Calu3 (cell line): ENCODE results near the gene OR8B2. TPM values are rescaled to one million over a fixed set of nuclear protein-coding genes. Genes with fewer than 3 reads are reported as not detected.
"Not testable (repeated sequence)": the region's sequence is repeated elsewhere in the genome, so short reads cannot be mapped to it uniquely, and the experiment has no call there.

ENCODE experiments used
- BruUV-seq: library from RNA; stranded (reverse); fragments of 400-500 nt; replicated peaks from 2 replicates; lab custom pipeline; 2021; lab: Mats Ljungman, UMichigan
- CTCF ChIA-PET: fragments of 300-600 bp; sonication (Branson Sonifier 250); formaldehyde crosslinking; loops from one replicate; lab custom pipeline; 2022; ENCODE audit warnings: antibody characterized with exemption; lab: Charles Lee
- DNase-seq: peaks from one replicate; pipeline ENCODE4 v3.0.0; 2022
- H3K27ac Mint-ChIP-seq: one replicate; pipeline ENCODE4 v1.8.0; 2022; ENCODE audit warnings: mixed read lengths; ENCODE audit not compliant: unreplicated experiment
- H3K27me3 Mint-ChIP-seq: one replicate; pipeline ENCODE4 v1.8.0; 2022; ENCODE audit warnings: mixed read lengths; ENCODE audit not compliant: unreplicated experiment
- H3K36me3 Mint-ChIP-seq: one replicate; pipeline ENCODE4 v1.8.0; 2022; ENCODE audit warnings: mild to moderate bottlenecking, moderate library complexity, mixed read lengths; ENCODE audit not compliant: insufficient read depth, unreplicated experiment
- H3K4me1 Mint-ChIP-seq: one replicate; pipeline ENCODE4 v1.8.0; 2022; ENCODE audit warnings: mild to moderate bottlenecking, low read depth, mixed read lengths; ENCODE audit not compliant: unreplicated experiment
- H3K4me3 Mint-ChIP-seq: one replicate; pipeline ENCODE4 v1.8.0; 2022; ENCODE audit warnings: mild to moderate bottlenecking, low read depth, moderate library complexity, mixed read lengths; ENCODE audit not compliant: unreplicated experiment
- H3K9me3 Mint-ChIP-seq: one replicate; pipeline ENCODE4 v1.8.0; 2022; ENCODE audit warnings: low read depth, mixed read lengths; ENCODE audit not compliant: unreplicated experiment
- intact Hi-C: fragments of 100-400 bp; cut with micrococcal nuclease; formaldehyde crosslinking; loops from one replicate; pipeline ENCODE4 v1.10.0; 2022; ENCODE audit not compliant: unreplicated experiment
- total RNA-seq: library from RNA; stranded (reverse); gene quantifications from 2 replicates; pipeline ENCODE4 v1.2.3, GENCODE V29; 2022
- TF ChIP-seq, protein P1 (sequence below): fragments of 200-600 bp; IDR thresholded peaks from one replicate; pipeline ENCODE4 v1.8.0; 2022; ENCODE audit warnings: antibody characterized with exemption; ENCODE audit not compliant: unreplicated experiment

Gene OR8B2
- total RNA-seq, 1 experiment from 2014 or later = not detected

DNA sequence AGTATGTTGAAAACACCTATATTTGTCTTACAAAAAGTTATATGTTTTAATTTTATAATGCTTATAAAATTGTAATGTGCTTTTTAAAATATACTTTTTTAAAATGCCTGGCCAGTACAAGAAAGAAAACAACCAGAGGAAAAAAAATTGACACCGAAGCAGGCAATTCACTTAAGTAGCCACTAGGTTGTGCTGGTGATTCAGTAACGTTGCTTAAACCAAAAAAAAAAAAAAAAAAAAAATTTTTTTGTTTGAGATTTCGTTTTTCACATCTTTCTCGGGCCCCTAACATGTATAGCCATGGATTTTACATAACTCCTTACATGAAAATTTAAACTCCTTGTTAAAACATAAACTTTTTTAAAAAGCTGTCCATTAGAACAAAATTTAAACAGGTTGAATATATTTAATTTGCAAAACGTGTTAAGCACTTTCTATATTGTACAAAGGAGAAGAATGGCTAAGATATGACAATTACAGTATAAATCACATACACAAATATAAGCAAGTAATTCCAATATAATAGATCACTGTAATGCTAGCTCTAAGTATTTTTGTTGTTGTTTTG, 31.1 kb upstream of the OR8B2 start:
- Mint-ChIP-seq H3K4me1 (no peaks in the 10 kb centered on the region), H3K27me3 (peaks cover 14% of the 10 kb centered on the region), H3K36me3 (no peaks in the 10 kb centered on the region), H3K27ac (no peak overlapping the region), H3K4me3 (no peak overlapping the region), H3K9me3 (no peaks in the 10 kb centered on the region)
- DNase-seq = no peak
- CTCF ChIA-PET = interaction anchor here (0.7 kb wide), 1 partner anchor 373 kb away, joined by 3 read pairs; no protein-coding TSS in a partner anchor
- no TSS peak for BruUV-seq
- TF ChIP-seq, protein P1, sequence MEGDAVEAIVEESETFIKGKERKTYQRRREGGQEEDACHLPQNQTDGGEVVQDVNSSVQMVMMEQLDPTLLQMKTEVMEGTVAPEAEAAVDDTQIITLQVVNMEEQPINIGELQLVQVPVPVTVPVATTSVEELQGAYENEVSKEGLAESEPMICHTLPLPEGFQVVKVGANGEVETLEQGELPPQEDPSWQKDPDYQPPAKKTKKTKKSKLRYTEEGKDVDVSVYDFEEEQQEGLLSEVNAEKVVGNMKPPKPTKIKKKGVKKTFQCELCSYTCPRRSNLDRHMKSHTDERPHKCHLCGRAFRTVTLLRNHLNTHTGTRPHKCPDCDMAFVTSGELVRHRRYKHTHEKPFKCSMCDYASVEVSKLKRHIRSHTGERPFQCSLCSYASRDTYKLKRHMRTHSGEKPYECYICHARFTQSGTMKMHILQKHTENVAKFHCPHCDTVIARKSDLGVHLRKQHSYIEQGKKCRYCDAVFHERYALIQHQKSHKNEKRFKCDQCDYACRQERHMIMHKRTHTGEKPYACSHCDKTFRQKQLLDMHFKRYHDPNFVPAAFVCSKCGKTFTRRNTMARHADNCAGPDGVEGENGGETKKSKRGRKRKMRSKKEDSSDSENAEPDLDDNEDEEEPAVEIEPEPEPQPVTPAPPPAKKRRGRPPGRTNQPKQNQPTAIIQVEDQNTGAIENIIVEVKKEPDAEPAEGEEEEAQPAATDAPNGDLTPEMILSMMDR = no peak
- intact Hi-C loops = loop anchor here (5.0 kb wide), 1 partner anchor 172 kb away; no protein-coding TSS in a partner anchor

DNA sequence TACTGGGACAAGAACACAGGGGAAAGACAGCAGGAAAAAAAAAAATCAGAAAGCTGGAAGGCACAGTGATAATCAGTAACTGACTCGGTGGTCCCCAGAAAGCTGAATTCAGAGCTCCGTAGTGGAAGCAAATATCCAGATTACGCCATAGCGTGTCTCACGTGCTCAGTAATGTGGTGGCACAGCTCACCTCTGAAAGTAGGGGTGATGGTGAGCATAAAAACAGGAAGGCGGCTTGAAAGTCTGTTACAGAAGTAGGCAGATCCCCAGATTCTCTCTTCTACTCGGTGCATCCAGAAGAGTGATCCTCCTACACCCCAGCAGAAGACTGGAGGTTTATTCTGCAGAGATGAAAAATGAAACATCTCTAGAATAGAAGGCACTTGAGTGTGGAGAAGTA, 25.6 kb upstream of the OR8B2 start:
- intact Hi-C loops = no loop called here
- CTCF ChIA-PET = no interaction called here

DNA sequence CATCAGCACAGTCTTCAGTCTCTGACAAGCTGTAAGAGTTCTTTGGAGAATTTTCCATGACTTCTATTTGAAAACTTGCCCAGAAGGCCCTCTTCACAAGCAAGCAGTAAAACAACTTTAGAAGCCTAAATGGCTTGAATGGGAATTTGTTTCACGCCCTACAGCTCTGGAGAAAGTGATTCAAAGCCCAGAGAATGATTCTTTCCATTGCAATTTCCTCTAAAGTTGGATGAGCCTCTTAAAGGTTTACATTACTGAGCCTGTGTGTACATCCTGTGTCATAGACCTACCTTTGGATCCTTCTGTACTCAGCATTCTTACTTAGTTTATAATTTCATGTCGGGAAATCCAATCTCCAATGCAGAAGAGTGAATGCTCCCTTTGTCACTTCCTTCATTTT, 21.3 kb upstream of the OR8B2 start:
- intact Hi-C loops = no loop called here
- H3K4me3 Mint-ChIP-seq = no peak overlapping the region
- no peaks in the 10 kb centered on the region for H3K36me3 Mint-ChIP-seq
- no peaks in the 10 kb centered on the region for H3K27me3 Mint-ChIP-seq
- DNase-seq = no peak
- CTCF ChIA-PET = no interaction called here
- no TSS peak for BruUV-seq
- no peaks in the 10 kb centered on the region for H3K4me1 Mint-ChIP-seq
- H3K27ac Mint-ChIP-seq = no peak overlapping the region
- no peaks in the 10 kb centered on the region for H3K9me3 Mint-ChIP-seq
- TF ChIP-seq, protein P1 = no peak

More for the DNA sequence above, 25.6 kb upstream of the OR8B2 start:
- Mint-ChIP-seq H3K4me1 (no peaks in the 10 kb centered on the region), H3K4me3 (no peak overlapping the region), H3K9me3 (no peaks in the 10 kb centered on the region), H3K36me3 (no peaks in the 10 kb centered on the region), H3K27ac (no peak overlapping the region), H3K27me3 (peaks cover 13% of the 10 kb centered on the region)
- no TSS peak for BruUV-seq
- TF ChIP-seq, protein P1 = no peak
- DNase-seq = no peak

DNA sequence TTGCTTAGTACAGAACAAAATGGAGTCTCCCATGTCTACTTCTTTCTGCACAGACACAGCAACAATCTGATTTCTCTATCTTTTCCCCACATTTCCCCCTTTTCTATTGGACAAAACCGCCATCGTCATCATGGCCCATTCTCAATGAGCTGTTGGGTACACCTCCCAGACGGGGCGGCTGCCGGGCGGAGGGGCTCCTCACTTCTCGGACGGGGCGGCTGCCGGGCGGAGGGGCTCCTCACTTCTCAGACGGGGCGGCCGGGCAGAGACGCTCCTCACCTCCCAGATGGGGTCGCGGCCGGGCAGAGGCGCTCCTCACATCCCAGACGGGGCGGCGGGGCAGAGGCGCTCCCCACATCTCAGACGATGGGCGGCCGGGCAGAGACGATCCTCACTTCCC, 18.9 kb upstream of the OR8B2 start:
- BruUV-seq, H3K27me3 Mint-ChIP-seq, intact Hi-C loops, H3K27ac Mint-ChIP-seq, H3K4me3 Mint-ChIP-seq, DNase-seq, H3K36me3 Mint-ChIP-seq, H3K9me3 Mint-ChIP-seq, H3K4me1 Mint-ChIP-seq: not testable (repeated sequence)
- CTCF ChIA-PET = interaction anchor here (0.6 kb wide), 1 partner anchor 367 kb away, joined by 3 read pairs; no protein-coding TSS in a partner anchor

DNA sequence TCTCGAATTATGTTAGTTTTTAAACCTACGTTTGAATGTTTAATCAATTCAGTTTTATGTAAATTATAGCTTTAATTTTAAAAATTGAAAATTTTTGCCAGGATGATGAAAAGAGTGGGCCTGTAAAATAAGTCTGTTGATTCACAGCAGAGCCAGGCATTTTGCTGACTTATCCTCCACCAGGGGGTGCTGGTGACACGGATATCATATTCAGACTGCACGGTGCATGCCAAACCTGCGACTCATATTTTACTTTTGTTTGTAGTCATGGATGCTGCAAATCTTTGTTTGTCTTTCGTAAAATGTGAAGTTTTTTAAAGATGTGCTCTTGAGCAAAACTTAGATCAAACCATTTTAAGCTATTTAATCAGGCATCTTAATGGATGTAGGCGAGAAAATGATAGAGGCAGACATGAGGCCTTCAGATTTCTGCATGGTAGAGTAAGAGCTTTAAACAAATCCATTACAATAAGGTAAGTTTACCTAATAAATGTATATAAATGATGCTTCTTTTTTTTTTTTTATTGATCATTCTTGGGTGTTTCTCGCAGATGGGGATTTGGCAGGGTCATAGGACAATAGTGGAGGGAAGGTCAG, 18.1 kb upstream of the OR8B2 start:
- Mint-ChIP-seq H3K4me3 (no peak overlapping the region), H3K36me3 (no peaks in the 10 kb centered on the region), H3K4me1 (no peaks in the 10 kb centered on the region), H3K9me3 (no peaks in the 10 kb centered on the region), H3K27me3 (no peaks in the 10 kb centered on the region), H3K27ac (no peak overlapping the region)
- DNase-seq = peak; percentile 68
- BruUV-seq = no TSS peak
- intact Hi-C loops = loop anchor here (1.0 kb wide), 1 partner anchor 184 kb away; no protein-coding TSS in a partner anchor
- TF ChIP-seq, protein P1 = no peak
- CTCF ChIA-PET = interaction anchor here (0.6 to 1.1 kb wide), 2 partner anchors 52 to 368 kb away, joined by 3 to 6 read pairs; no protein-coding TSS in a partner anchor
